ENCODE data around the gene ZNF224.

The ZNF224 gene

DNA sequence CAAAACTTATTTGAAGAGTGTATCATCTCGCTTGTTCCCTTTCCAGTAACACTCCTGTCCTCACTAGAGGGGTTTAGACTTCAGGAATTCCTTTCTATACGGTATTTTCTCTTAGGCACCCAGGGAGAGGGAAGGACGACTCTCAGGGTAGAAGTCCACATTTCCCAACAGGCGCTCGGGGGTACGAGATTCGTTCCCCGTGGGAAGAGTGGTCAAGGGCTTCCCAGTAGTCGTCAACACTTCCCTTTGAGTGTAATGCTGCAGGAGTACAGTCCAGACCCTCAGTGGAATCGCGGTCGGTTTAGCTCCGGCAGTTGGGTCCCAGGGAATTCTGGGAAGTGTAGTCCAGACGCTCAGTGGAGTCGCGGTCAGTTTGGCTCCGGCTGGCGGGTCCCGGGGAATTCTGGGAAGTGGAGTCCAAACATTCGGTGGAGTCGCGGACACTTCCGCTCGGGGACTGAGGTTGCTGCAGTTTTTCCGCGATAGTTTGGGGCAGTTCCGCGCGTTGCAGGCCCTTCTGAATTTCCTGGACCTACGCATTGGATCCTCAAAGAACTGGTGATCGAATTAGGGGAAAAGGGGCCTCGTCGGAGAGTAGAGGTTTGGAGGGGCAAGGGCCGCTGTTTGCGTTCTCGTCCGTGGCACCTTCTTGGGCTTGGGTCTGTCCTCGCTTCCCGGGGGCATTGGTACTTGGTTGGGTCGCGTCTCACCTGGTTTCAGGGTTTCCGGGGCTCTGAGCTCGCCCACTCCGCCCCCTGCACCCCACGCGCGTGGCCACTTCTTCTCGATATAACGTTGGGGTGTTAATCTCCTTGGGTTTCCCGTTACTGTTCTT, at the start of gene ZNF224:
ZNF224 (plus strand) TSS at position 431 of the 835 bp plus-strand sequence. CDS start 3,513 bp downstream, outside the sequence.
- Histone ChIP-seq H3K4me1 (ENCODE audit: control insufficient read depth in 2 of 2, insufficient read depth in 2 of 2, low read length in 2 of 2) (peaks cover 3 to 4% of the 10 kb centered on the region in 2 donors), H3K36me3 (ENCODE audit: control insufficient read depth in 2 of 2, insufficient read depth in 2 of 2, low read length in 2 of 2) (peaks cover 18 to 20% of the 10 kb centered on the region in 2 donors), H3K9me3 (ENCODE audit: control insufficient read depth in 2 of 2, low read length in 2 of 2) (no peaks in the 10 kb centered on the region), H3K4me3 (ENCODE audit: low read length in 2 of 2) (peak within 1 kb of the TSS; percentile 66 to 93), H3K27ac (ENCODE audit: low read depth in 2 of 2, low read length in 2 of 2) (peak within 1 kb of the TSS; percentile 50 to 65), H3K27me3 (ENCODE audit: control insufficient read depth in 2 of 2, insufficient read depth in 2 of 2, low read length in 2 of 2) (no peaks in the 10 kb centered on the region), H3K9ac (ENCODE audit: low read depth in 1 of 2, low read length in 2 of 2) (peak within 1 kb of the TSS; percentile 86 to 87)

DNA sequence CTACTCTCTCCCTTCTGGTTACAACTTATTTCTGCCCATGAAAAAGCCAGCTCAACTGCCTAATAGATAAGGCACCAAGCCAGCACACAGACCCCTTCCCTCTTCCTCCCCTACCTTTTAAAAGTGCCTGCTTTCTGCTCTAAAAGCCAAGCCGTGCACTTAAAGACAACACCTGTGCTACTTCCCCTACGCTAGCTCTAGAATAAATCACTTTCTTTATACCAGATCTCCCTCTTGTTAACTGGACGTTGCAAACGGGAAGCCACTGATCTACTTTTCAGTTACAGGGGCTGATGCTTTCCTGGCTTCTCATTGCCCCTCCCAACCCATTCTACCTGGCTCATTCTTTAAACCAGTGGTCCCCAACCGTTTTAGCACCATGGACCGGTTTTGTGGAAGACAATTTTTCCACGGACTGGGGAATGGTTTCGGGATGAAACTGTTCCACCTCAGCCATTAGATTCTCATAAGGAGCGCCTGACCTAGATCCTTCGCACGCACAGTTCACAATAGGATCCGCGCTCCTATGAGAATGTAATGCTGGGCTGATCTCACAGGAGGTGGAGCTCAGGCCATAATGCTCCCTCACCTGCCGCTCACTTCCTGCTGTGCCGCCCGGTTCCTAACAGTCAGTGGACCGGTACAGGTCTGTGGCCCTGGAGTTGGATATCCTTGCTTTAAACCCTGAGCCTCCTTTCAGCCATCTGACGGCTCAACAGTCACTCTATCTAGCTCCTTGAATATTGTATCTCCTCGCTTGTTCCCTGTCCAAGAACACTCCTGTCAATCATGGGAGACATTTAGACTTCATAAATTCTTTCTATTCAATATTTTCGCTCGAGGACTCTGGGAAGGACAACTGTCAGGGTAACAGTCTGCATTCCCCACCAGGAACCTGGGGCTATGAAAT, 43.2 kb upstream of the ZNF224 start:
- peak overlapping the region; percentile 83 to 90 for H3K4me3 ChIP-seq (ENCODE audit: low read length in 2 of 2)
- peaks cover 2 to 10% of the 10 kb centered on the region in 2 donors for H3K4me1 ChIP-seq (ENCODE audit: control insufficient read depth in 2 of 2, insufficient read depth in 2 of 2, low read length in 2 of 2)
- peaks cover 8 to 10% of the 10 kb centered on the region in 2 donors for H3K36me3 ChIP-seq (ENCODE audit: control insufficient read depth in 2 of 2, insufficient read depth in 2 of 2, low read length in 2 of 2)
- peak overlapping the region; percentile 69 to 85 for H3K27ac ChIP-seq (ENCODE audit: low read depth in 2 of 2, low read length in 2 of 2)
- H3K9ac ChIP-seq (ENCODE audit: low read depth in 1 of 2, low read length in 2 of 2): peak overlapping the region; percentile 56 to 85
- peaks cover 0 to 5% of the 10 kb centered on the region in 2 donors for H3K9me3 ChIP-seq (ENCODE audit: control insufficient read depth in 2 of 2, low read length in 2 of 2)
- H3K27me3 ChIP-seq (ENCODE audit: control insufficient read depth in 2 of 2, insufficient read depth in 2 of 2, low read length in 2 of 2): no peaks in the 10 kb centered on the region

DNA sequence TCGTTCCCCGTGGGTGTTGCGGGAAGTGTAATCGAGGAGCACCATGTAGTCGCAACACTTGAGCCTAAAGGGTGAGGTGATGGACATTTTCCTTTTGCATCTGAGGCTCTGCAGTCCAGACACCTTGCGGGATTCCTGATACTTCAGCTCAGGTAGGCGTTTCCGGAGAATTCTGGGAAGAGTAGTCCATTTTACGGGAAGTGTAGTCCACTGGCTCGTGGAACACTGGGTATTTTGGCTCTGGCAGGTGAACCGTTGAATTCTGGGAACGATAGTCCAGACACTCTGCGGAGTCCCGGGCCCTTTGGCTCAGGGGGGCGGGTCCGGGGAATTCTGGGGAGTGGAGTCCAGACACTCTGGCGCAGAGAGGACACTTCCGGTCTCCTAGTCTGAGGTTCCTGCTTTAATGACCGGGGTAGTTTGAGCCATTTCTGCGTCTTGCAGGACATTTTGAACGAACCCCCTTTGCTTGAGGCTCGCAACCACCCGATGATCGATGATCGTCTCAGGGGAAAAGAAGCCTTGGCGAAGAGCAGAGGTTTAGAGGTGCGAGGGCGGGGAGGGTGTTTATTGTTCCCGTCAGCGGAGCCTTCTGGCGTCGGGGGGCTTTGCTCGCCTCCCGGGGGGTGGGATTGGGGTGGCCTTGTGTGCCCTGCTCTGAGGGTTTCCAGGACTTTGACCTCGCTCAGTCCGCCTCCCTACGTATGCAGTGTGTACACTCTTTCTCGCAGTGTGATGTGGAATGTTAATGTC, 42.3 kb upstream of the ZNF224 start, which contains the start of gene ZNF223:
ZNF223 (plus strand) TSS at position 387 of the 753 bp plus-strand sequence. CDS start 3,141 bp downstream, outside the sequence.
- H3K9ac ChIP-seq (ENCODE audit: low read depth in 1 of 2, low read length in 2 of 2): peak within 1 kb of the TSS; percentile 82 to 85
- peaks cover 0 to 5% of the 10 kb centered on the region in 2 donors for H3K9me3 ChIP-seq (ENCODE audit: control insufficient read depth in 2 of 2, low read length in 2 of 2)
- peak within 1 kb of the TSS; percentile 69 to 85 for H3K27ac ChIP-seq (ENCODE audit: low read depth in 2 of 2, low read length in 2 of 2)

DNA sequence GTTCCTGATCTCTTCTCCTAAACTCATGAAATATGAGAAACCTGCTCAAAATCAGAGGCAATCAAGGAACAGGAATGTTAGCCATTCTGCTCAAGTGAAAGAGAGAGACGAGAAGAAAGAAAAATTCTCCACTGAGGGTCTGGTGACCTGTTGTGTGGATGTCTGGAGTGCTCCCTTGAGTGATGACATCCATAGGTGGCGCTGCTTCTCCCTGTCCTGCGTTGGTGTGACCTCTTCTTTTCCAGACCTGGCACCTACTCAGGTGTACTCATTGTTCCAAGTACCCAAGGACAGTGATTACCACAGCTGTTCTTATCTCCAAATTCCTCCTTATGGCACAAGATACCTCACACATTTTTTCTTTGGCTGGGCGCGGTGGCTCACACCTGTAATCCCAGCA, 38.3 kb upstream of the ZNF224 start:
- Histone ChIP-seq H3K27me3 (ENCODE audit: control insufficient read depth in 2 of 2, insufficient read depth in 2 of 2, low read length in 2 of 2) (no peaks in the 10 kb centered on the region), H3K4me3 (ENCODE audit: low read length in 2 of 2) (no peak overlapping the region), H3K36me3 (ENCODE audit: control insufficient read depth in 2 of 2, insufficient read depth in 2 of 2, low read length in 2 of 2) (peaks cover 31 to 36% of the 10 kb centered on the region in 2 donors), H3K9me3 (ENCODE audit: control insufficient read depth in 2 of 2, low read length in 2 of 2) (peaks cover 0 to 10% of the 10 kb centered on the region in 2 donors), H3K9ac (ENCODE audit: low read depth in 1 of 2, low read length in 2 of 2) (no peak overlapping the region), H3K4me1 (ENCODE audit: control insufficient read depth in 2 of 2, insufficient read depth in 2 of 2, low read length in 2 of 2) (peaks cover 0 to 6% of the 10 kb centered on the region in 2 donors), H3K27ac (ENCODE audit: low read depth in 2 of 2, low read length in 2 of 2) (no peak overlapping the region)

More for the DNA sequence above, 42.3 kb upstream of the ZNF224 start, which contains the start of gene ZNF223:
- Histone ChIP-seq H3K27me3 (ENCODE audit: control insufficient read depth in 2 of 2, insufficient read depth in 2 of 2, low read length in 2 of 2) (no peaks in the 10 kb centered on the region), H3K4me3 (ENCODE audit: low read length in 2 of 2) (peak within 1 kb of the TSS; percentile 83 to 90), H3K4me1 (ENCODE audit: control insufficient read depth in 2 of 2, insufficient read depth in 2 of 2, low read length in 2 of 2) (peaks cover 2 to 10% of the 10 kb centered on the region in 2 donors), H3K36me3 (ENCODE audit: control insufficient read depth in 2 of 2, insufficient read depth in 2 of 2, low read length in 2 of 2) (peaks cover 9 to 11% of the 10 kb centered on the region in 2 donors)

DNA sequence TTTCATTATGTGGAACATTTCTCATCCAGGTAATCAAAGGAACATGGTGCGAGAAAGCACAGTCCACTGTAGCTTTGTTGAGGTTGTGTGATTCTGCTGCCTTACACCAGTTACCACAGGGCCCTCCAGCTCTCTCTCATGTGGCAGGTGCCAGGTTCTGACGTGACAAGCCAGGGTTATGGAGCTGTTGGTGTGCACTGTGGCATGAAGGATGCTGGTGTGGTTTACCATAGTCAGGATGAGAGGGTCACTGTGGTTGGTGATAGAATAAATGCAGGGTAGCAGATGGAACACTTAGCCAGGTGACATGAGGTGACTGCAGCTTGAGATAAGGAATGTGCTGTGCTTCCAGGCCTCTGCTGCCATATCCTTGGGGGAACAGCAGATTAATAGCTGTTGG, 34.9 kb upstream of the ZNF224 start:
- no peaks in the 10 kb centered on the region for H3K27me3 ChIP-seq (ENCODE audit: control insufficient read depth in 2 of 2, insufficient read depth in 2 of 2, low read length in 2 of 2)
- H3K4me1 ChIP-seq (ENCODE audit: control insufficient read depth in 2 of 2, insufficient read depth in 2 of 2, low read length in 2 of 2): no peaks in the 10 kb centered on the region
- H3K9me3 ChIP-seq (ENCODE audit: control insufficient read depth in 2 of 2, low read length in 2 of 2): peaks cover 0 to 13% of the 10 kb centered on the region in 2 donors
- H3K9ac ChIP-seq (ENCODE audit: low read depth in 1 of 2, low read length in 2 of 2): no peak overlapping the region
- H3K4me3 ChIP-seq (ENCODE audit: low read length in 2 of 2): no peak overlapping the region
- H3K36me3 ChIP-seq (ENCODE audit: control insufficient read depth in 2 of 2, insufficient read depth in 2 of 2, low read length in 2 of 2): peaks cover 52 to 64% of the 10 kb centered on the region in 2 donors
- no peak overlapping the region for H3K27ac ChIP-seq (ENCODE audit: low read depth in 2 of 2, low read length in 2 of 2)

DNA sequence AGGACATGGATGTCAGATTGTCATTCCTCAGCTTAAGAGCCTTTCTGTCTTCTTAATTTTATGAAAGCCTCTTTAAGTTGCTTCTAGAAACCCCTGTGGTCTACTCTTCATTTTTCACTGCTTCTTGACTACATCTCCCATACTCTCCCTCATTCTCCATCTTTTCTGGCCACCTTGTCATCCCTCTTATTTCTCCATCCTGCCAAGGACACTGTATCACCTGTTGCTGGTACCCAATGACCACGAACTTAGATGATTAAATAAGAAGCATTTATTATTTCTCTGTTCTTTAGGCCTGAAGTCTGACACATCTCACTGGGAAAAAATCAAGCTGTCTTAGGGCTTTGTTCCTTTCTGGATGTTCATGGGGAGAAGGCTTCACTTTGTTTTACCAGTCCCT, 33.1 kb upstream of the ZNF224 start:
- no peak overlapping the region for H3K9ac ChIP-seq (ENCODE audit: low read depth in 1 of 2, low read length in 2 of 2)
- H3K4me1 ChIP-seq (ENCODE audit: control insufficient read depth in 2 of 2, insufficient read depth in 2 of 2, low read length in 2 of 2): no peaks in the 10 kb centered on the region
- no peak overlapping the region for H3K27ac ChIP-seq (ENCODE audit: low read depth in 2 of 2, low read length in 2 of 2)
- peaks cover 56 to 65% of the 10 kb centered on the region in 2 donors for H3K36me3 ChIP-seq (ENCODE audit: control insufficient read depth in 2 of 2, insufficient read depth in 2 of 2, low read length in 2 of 2)
- peaks cover 9 to 15% of the 10 kb centered on the region in 2 donors for H3K9me3 ChIP-seq (ENCODE audit: control insufficient read depth in 2 of 2, low read length in 2 of 2)
- no peaks in the 10 kb centered on the region for H3K27me3 ChIP-seq (ENCODE audit: control insufficient read depth in 2 of 2, insufficient read depth in 2 of 2, low read length in 2 of 2)
- no peak overlapping the region for H3K4me3 ChIP-seq (ENCODE audit: low read length in 2 of 2)

DNA sequence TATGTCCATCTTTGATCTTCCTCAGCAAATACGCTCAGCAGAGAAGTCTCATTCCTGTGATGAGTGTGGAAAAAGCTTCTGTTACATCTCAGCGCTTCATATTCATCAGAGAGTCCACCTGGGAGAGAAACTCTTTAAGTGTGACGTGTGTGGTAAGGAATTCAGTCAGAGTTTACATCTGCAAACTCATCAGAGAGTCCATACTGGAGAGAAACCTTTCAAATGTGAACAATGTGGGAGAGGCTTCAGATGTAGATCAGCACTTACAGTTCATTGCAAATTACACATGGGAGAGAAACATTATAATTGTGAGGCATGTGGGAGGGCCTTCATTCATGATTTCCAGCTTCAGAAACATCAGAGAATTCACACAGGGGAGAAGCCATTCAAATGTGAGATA, 27.9 kb upstream of the ZNF224 start:
- Histone ChIP-seq H3K9me3 (ENCODE audit: control insufficient read depth in 2 of 2, low read length in 2 of 2) (peaks cover 24 to 26% of the 10 kb centered on the region in 2 donors), H3K27me3 (ENCODE audit: control insufficient read depth in 2 of 2, insufficient read depth in 2 of 2, low read length in 2 of 2) (no peaks in the 10 kb centered on the region), H3K27ac (ENCODE audit: low read depth in 2 of 2, low read length in 2 of 2) (no peak overlapping the region), H3K9ac (ENCODE audit: low read depth in 1 of 2, low read length in 2 of 2) (no peak overlapping the region), H3K4me3 (ENCODE audit: low read length in 2 of 2) (peak overlapping the region in 1 of 2 donors; percentile 20), H3K36me3 (ENCODE audit: control insufficient read depth in 2 of 2, insufficient read depth in 2 of 2, low read length in 2 of 2) (peaks cover 43 to 50% of the 10 kb centered on the region in 2 donors), H3K4me1 (ENCODE audit: control insufficient read depth in 2 of 2, insufficient read depth in 2 of 2, low read length in 2 of 2) (no peaks in the 10 kb centered on the region)

DNA sequence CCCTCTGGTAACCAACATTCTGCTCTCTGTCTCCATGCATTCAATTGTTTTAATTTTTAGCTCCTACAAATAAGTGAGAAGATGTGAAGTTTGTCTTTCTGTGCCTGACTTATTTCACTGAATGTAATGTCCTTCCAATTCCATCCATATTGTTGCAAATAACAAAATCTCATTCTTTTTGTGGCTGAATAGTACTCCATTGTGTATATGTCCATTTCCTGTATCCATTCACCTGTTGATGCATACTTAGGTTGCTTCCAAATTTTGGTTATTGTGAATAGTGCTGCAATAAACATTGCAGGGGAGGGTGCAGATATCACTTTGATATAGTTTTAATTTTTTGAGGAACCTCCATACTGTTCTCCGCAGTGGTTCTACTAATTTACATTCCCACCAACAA, 24.7 kb upstream of the ZNF224 start:
- Histone ChIP-seq H3K4me1 (ENCODE audit: control insufficient read depth in 2 of 2, insufficient read depth in 2 of 2, low read length in 2 of 2) (peaks cover 0 to 3% of the 10 kb centered on the region in 2 donors), H3K27me3 (ENCODE audit: control insufficient read depth in 2 of 2, insufficient read depth in 2 of 2, low read length in 2 of 2) (no peaks in the 10 kb centered on the region), H3K27ac (ENCODE audit: low read depth in 2 of 2, low read length in 2 of 2) (no peak overlapping the region), H3K9me3 (ENCODE audit: control insufficient read depth in 2 of 2, low read length in 2 of 2) (peaks cover 20 to 26% of the 10 kb centered on the region in 2 donors), H3K9ac (ENCODE audit: low read depth in 1 of 2, low read length in 2 of 2) (no peak overlapping the region), H3K4me3 (ENCODE audit: low read length in 2 of 2) (no peak overlapping the region), H3K36me3 (ENCODE audit: control insufficient read depth in 2 of 2, insufficient read depth in 2 of 2, low read length in 2 of 2) (peaks cover 26% of the 10 kb centered on the region in 2 donors)

DNA sequence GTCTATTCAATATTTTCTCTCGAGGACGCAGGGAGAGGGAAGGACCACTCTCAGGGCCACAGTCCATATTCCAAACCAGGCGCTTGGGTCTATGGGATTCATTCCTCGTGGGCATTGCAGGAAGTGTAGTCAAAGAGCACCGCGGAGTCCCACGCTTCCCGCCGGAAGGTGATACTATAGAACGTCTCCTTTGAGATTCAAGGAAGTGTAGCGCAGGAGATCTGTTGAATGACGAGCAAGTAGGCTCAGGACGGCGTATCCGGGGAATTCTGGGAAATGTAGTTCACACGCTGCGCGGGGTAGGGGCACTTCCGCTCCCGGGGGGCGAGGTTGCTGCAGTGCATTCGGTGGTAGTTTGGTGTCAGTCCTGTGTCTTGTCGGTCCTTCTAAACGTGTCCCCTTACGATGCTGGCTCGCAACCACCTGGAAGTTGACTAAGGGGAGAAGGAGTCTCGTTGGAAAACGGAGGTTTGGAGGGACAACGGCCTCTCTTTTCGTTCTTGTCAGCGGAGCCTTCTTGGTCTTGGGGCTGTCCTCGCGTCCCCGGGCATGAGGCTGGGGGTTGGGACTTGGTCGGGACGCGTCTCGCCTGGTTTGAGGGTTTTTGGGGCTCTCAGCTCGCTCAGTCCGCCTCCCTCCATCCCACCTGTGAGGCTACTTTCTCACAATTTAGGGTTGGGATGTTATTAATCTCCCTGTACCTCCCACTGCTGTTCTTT, 22.2 kb upstream of the ZNF224 start, which contains the start of gene ZNF284:
ZNF284 (plus strand) TSS at position 336 of the 719 bp plus-strand sequence. CDS start 4,231 bp downstream, outside the sequence.
- Histone ChIP-seq H3K4me1 (ENCODE audit: control insufficient read depth in 2 of 2, insufficient read depth in 2 of 2, low read length in 2 of 2) (peaks cover 0 to 3% of the 10 kb centered on the region in 2 donors), H3K36me3 (ENCODE audit: control insufficient read depth in 2 of 2, insufficient read depth in 2 of 2, low read length in 2 of 2) (peaks cover 3 to 5% of the 10 kb centered on the region in 2 donors), H3K9me3 (ENCODE audit: control insufficient read depth in 2 of 2, low read length in 2 of 2) (peaks cover 7 to 8% of the 10 kb centered on the region in 2 donors), H3K9ac (ENCODE audit: low read depth in 1 of 2, low read length in 2 of 2) (peak within 1 kb of the TSS; percentile 61 to 72), H3K27ac (ENCODE audit: low read depth in 2 of 2, low read length in 2 of 2) (peak within 1 kb of the TSS; percentile 52 to 56), H3K4me3 (ENCODE audit: low read length in 2 of 2) (peak within 1 kb of the TSS; percentile 71 to 99), H3K27me3 (ENCODE audit: control insufficient read depth in 2 of 2, insufficient read depth in 2 of 2, low read length in 2 of 2) (no peaks in the 10 kb centered on the region)

All from mucosa of rectum (tissue), 2 donors.